GM10847 (cell line): ENCODE results near the gene MYL3.

ENCODE experiments used
- POLR2A ChIP-seq: IDR thresholded peaks from 2 replicates; pipeline ENCODE4 v1.6.1; 2011; ENCODE audit not compliant: insufficient read length; ENCODE audit errors: extremely low read depth

The MYL3 gene

GRCh38 chr3:46865031-46865507 is 1.8 kb upstream of the MYL3 start:
- no peak for TF ChIP-seq POLR2A

GRCh38 chr3:46864061-46864881 is 1.0 kb upstream of the MYL3 start:
- no peak for TF ChIP-seq POLR2A

- TF ChIP-seq POLR2A: no peak
Measured at GRCh38 chr3:46862369-46863025, 747 bp downstream of the MYL3 start.

- no peak for TF ChIP-seq POLR2A
Measured at GRCh38 chr3:46861605-46862368, 1.5 kb downstream of the MYL3 start.

- no peak for TF ChIP-seq POLR2A
Measured at GRCh38 chr3:46860810-46861604, 2.2 kb downstream of the MYL3 start.

- no peak for TF ChIP-seq POLR2A
Measured at GRCh38 chr3:46860017-46860809, 3.0 kb downstream of the MYL3 start.

GRCh38 chr3:46859001-46859710 is 4.1 kb downstream of the MYL3 start:
- no peak for TF ChIP-seq POLR2A

GRCh38 chr3:46858456-46858855 is 4.8 kb downstream of the MYL3 start:
- TF ChIP-seq POLR2A: no peak

- no peak for TF ChIP-seq POLR2A
Measured at GRCh38 chr3:46857485-46858341, 5.5 kb downstream of the MYL3 start.

GRCh38 chr3:46856576-46857471 is 6.4 kb downstream of the MYL3 start:
- no peak for TF ChIP-seq POLR2A

GRCh38 chr3:46854555-46854991 is 8.7 kb downstream of the MYL3 start:
- TF ChIP-seq POLR2A: no peak
